Testis (tissue), 2 donors: ENCODE measurements around the gene ZNF79.

Source experiments
- CTCF ChIP-seq, 3 experiments: fragments of 450-650 bp in 2 of 3; fragments of 200-600 bp in 1 of 3; sonication (generic) in 1 of 3; IDR thresholded peaks; one replicate each; pipeline ENCODE4 v1.5.1; 2016 to 2019; ENCODE audit warnings: antibody characterized with exemption in 3 of 3, mild to moderate bottlenecking in 2 of 3, moderate library complexity in 1 of 3
- POLR2A ChIP-seq: fragments of 450-650 bp; IDR thresholded peaks from one replicate; pipeline ENCODE4 v1.6.1; 2017; ENCODE audit warnings: antibody characterized with exemption, mild to moderate bottlenecking, moderate library complexity

GRCh38 chr9:127473501-127473900 lies 49.3 kb downstream of the ZNF79 start:
- TF ChIP-seq CTCF (IDR thresholded peaks at IDR 0.05) (no peak), POLR2A (no peak)
